Upper lobe of right lung (tissue), 1 donor: ENCODE results near the gene GRID1. TPM values are rescaled to one million over a fixed set of nuclear protein-coding genes. Genes with fewer than 3 reads are reported as not detected.

ENCODE experiments used
- ATAC-seq: fragments of 200-7000 bp; cut with Tn5 transposase; one replicate; pipeline ENCODE4 v1.9.1; 2020; ENCODE audit warnings: mild to moderate bottlenecking, moderate library complexity
- DNase-seq: peaks from one replicate; pipeline ENCODE4 v3.0.0-alpha.2; 2020
- H3K27ac ChIP-seq: fragments of 200-600 bp; one replicate; pipeline ENCODE4 v1.8.0; 2022
- H3K27me3 ChIP-seq: fragments of 200-600 bp; one replicate; pipeline ENCODE4 v1.8.0; 2022; ENCODE audit warnings: mild to moderate bottlenecking
- H3K36me3 ChIP-seq: fragments of 200-600 bp; one replicate; pipeline ENCODE4 v1.8.0; 2022
- H3K4me1 ChIP-seq: fragments of 200-600 bp; one replicate; pipeline ENCODE4 v1.8.0; 2022
- H3K4me3 ChIP-seq: fragments of 200-600 bp; one replicate; pipeline ENCODE4 v1.8.0; 2022; ENCODE audit warnings: mild to moderate bottlenecking
- H3K9me3 ChIP-seq: fragments of 200-600 bp; one replicate; pipeline ENCODE4 v1.8.0; 2022
- intact Hi-C: fragments of 100-400 bp; cut with DNase I; formaldehyde crosslinking; loops from one replicate; pipeline ENCODE4 v1.11.0; 2022
- total RNA-seq: library from RNA; stranded (reverse); fragmentation: NEBNext Ultra II Directional; extraction: Animal tissue kit (Norgen Biotek cat#: 25700); gene quantifications from one replicate; pipeline ENCODE4 v1.2.1, GENCODE V29; 2021
- TF ChIP-seq, protein P1 (sequence below): fragments of 200-600 bp; IDR thresholded peaks from one replicate; pipeline ENCODE4 v1.8.0; 2022; ENCODE audit warnings: antibody characterized with exemption
- donor health status: DM: no; HTN: yes; CAD: no; lungs with severe emphysema.

GRID1 gene
- total RNA-seq, 1 donor from 2014 or later, result 3.0 TPM

DNA sequence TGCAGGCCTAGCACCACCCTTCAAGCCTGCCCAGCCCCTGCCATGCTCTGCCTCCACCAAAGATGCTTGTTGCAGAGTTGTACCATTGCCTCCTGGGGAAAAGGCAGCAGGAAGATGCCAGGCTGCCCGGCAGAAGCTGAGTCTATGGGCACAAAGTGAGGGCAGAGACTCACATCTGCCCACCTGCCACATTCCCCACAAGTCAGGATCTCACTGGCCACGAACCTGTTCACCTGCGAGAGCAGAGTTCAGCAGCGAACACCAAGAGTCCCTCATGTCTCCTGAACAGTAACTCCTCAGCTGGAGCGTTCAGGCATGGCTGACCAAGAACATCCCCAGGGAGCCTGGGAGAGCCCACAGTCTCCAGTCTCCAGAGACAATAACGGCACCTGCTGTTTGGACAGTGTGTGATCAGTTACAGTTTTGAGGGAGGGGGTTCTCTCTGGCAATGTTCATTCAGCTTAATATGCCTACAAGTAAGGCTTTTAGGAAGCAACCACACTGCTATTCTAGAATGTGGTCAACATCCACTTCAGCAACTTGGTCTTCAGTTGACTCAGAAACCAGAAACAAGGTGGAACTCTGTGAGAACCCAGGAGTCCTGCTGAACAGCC lies 78.5 kb downstream of the GRID1 start:
- Histone ChIP-seq H3K36me3 (no peaks in the 10 kb centered on the region), H3K4me3 (no peak overlapping the region), H3K27ac (no peak overlapping the region), H3K9me3 (no peaks in the 10 kb centered on the region), H3K27me3 (no peaks in the 10 kb centered on the region), H3K4me1 (no peaks in the 10 kb centered on the region)
- intact Hi-C loops, result no loop called here
- DNase-seq (peak; percentile 55), ATAC-seq (no peak)
- TF ChIP-seq, protein P1, sequence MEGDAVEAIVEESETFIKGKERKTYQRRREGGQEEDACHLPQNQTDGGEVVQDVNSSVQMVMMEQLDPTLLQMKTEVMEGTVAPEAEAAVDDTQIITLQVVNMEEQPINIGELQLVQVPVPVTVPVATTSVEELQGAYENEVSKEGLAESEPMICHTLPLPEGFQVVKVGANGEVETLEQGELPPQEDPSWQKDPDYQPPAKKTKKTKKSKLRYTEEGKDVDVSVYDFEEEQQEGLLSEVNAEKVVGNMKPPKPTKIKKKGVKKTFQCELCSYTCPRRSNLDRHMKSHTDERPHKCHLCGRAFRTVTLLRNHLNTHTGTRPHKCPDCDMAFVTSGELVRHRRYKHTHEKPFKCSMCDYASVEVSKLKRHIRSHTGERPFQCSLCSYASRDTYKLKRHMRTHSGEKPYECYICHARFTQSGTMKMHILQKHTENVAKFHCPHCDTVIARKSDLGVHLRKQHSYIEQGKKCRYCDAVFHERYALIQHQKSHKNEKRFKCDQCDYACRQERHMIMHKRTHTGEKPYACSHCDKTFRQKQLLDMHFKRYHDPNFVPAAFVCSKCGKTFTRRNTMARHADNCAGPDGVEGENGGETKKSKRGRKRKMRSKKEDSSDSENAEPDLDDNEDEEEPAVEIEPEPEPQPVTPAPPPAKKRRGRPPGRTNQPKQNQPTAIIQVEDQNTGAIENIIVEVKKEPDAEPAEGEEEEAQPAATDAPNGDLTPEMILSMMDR, result no peak

DNA sequence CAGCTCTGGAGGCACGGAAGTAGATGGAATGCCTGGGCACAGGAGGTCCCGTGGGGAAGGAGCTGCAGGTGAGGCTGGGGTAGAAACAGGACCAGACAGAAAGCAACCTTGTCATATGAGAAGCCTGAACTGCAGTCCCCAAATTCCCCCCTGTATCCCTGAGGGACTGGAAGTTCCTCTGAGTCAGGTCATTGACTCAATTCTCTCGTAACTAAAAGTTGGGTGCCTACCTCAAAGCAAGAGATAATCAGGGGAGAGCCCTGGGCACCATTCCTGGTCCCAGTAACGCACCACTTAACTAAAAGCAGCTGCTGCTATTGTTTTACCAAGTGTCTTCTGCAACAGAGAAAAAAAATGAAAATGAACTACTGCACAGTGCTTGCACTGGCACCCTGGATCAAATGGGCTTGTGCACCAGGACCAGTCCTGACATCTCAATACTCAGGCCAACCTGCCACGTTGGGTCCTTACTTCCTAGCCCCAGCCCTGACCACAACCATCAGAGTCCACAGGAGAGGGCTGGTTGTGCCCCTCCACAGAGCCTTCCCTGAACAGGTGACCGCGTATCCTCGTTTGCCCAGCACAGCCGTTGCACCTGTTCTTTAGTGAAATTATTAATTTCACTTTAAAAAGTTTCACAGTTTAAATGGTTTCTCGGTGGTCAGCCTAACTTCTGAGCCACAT lies 79.3 kb downstream of the GRID1 start:
- no peak for ATAC-seq
- no peak for DNase-seq
- Histone ChIP-seq H3K9me3 (no peaks in the 10 kb centered on the region), H3K27ac (no peak overlapping the region), H3K27me3 (no peaks in the 10 kb centered on the region), H3K4me1 (no peaks in the 10 kb centered on the region), H3K4me3 (no peak overlapping the region), H3K36me3 (no peaks in the 10 kb centered on the region)
- TF ChIP-seq, protein P1, result no peak
- intact Hi-C loops, result no loop called here

DNA sequence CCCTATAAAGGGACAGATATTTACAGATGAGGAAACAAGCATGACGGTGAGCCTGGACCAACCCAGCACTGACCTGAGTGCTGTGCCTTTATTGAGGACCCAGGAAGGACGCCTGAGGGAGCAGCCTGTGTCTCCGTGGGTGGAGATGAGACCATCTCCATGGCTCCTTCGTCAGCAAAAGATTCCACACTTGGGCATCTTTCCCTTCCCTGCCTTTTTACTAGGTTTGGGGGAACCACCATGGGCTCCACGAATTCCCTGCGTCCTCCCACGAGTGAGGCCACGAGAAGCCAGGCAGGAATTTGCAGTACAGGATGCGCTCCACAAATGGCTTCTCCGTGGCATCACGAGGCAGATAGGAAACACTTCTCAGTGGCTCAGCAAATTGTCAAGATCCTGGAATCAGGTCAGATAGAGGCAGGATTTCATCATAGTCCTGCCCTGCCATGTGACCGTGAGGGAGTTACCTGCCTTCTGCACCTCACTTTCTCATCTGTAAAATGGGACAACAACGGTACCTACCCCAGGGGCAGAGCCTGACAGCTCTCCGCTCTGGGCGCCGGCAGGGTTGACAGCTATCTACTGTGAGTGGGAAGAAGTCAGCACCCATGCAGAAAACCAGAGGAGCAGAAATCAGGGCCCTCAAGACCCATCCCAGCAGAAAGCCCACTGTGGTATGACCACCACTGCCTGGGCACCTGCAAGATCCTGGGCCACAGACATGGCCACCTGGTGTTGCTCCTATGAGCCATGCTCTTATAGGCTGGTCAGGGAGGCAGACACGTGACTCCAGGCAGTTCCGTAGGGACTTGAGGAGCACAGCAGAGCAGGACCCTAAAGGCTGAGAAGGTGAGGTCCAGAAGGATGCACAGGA lies 80.1 kb downstream of the GRID1 start:
- ATAC-seq, result no peak
- Histone ChIP-seq H3K36me3 (no peaks in the 10 kb centered on the region), H3K4me3 (no peak overlapping the region), H3K27me3 (no peaks in the 10 kb centered on the region), H3K27ac (no peak overlapping the region), H3K9me3 (no peaks in the 10 kb centered on the region), H3K4me1 (no peaks in the 10 kb centered on the region)
- DNase-seq, result peak; percentile 40
- TF ChIP-seq, protein P1, result no peak
- intact Hi-C loops, result no loop called here

DNA sequence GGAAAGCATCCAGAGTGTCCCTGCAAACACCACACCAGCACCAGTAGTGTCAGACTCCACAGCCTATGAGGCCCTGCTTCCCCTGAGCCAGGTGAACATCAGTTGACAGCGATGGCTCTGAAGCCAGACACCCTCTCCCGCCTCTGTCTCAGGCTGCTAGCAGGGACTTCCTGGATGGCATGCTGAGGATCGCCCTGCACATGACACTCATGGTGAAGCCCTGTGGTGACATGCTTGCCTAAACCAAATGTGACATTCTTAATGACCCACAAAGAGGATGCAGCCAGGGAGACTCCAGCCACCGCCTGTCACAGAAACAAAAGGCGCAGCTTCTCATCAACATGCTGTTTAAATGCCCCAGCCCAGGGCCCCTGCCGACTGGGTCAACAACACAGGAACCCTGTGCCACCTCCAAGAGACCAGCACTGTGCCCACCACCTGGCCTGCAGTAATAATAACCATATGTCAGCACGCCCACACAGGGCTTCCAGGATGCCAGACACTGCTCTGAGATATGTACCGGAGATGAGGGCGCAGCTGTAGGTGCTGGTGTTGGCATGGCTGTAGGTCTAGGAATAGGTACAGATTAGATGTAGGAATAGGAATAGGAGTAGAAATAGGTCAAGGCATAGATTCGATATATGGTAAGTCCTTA lies 81.3 kb downstream of the GRID1 start:
- Histone ChIP-seq H3K9me3 (no peaks in the 10 kb centered on the region), H3K27me3 (no peaks in the 10 kb centered on the region), H3K27ac (no peak overlapping the region), H3K36me3 (no peaks in the 10 kb centered on the region), H3K4me1 (no peaks in the 10 kb centered on the region), H3K4me3 (no peak overlapping the region)
- TF ChIP-seq, protein P1, result no peak
- DNase-seq, result peak; percentile 45
- intact Hi-C loops, result no loop called here
- no peak for ATAC-seq

DNA sequence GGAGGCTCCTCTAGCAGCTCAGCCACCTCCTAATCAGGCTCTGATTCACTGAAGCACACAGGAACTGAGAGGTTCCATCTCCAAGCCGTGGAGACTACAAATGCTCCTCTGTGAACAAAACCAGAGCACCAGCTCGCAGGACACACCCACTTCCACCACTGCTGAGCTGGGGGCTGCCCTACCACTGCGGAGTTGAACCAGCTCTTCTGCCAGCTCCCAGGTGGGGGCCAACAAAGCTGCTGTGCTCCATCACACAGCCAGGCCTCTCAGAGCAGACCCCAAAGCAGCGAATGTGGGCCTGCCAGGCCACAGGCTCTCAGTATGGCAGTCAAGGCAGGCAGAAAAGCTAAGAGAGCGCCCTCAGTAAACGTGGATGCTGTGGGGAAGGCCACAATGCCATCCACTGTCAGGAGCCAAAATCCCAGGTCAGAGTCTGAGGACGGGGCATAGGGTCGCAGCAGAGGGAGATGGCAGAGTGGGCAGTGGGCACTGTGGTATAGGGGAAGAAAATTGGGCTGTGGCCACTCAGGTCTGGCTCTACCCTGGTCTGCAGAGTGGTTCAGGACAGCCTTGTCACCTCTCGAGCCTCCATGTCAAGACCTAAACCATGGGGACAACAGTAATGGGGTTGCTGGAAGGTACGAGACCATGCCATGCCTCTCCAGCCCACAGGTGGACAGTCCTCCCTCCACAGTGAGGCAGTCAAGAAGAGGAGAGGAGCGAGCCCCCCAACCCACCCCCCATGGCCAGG lies 82.1 kb downstream of the GRID1 start:
- Histone ChIP-seq H3K27me3 (no peaks in the 10 kb centered on the region), H3K9me3 (no peaks in the 10 kb centered on the region), H3K4me3 (no peak overlapping the region), H3K4me1 (no peaks in the 10 kb centered on the region), H3K36me3 (no peaks in the 10 kb centered on the region), H3K27ac (no peak overlapping the region)
- TF ChIP-seq, protein P1, result no peak
- ATAC-seq (no peak), DNase-seq (peak; percentile 51)
- intact Hi-C loops, result no loop called here
